GM20000 (cell line): ENCODE data around the gene RNASE11.

Source experiments
- DNase-seq: peaks from one replicate; pipeline ENCODE4 v3.0.0; 2012; ENCODE audit warnings: low spot score
- TF ChIP-seq, protein P1 (sequence below): IDR thresholded peaks from 2 replicates; pipeline ENCODE4 v1.5.1; 2012; ENCODE audit warnings: mild to moderate bottlenecking, control low read depth; ENCODE audit errors: extremely low read depth, missing control alignments

RNASE11 gene

DNA sequence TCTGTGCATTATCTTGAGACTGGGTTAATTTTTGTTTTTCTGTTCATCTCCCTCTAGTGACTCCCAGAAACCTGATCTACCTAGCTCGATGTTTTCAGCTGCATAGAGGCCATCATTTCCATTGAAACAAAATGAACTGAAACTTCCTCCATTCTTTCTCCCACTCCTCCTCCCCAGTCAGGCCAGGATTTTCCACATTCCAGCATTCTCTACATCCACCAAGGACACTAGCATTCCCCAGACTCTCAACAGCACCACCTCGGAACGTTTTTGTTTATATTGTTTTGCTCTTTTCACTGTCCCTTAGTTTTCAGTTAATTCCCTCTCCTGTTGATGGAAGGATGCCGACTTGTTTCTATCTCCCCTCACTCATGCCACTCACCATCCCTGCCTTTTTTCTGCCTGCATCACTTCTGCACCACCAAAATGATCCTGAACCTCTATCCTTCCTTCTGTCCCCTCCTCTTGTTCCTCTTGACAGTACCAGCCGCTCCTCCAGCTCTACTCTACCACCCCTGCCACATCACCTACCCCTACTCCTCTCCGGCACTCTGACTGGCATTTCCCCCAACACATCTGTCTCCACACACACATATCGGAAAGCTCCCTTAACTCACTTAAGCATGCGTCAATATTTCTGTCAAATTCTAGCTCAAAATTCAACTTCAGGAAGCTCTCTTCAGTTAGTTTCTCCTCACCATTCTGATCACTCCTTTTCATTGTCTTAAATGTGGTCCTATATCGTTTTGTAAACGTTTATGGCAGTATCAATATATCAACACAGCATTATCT, 40.5 kb upstream of the RNASE11 start:
- no peak for DNase-seq

GRCh38 chr14:20627346-20628027, 39.7 kb upstream of the RNASE11 start:
- TF ChIP-seq, protein P1, sequence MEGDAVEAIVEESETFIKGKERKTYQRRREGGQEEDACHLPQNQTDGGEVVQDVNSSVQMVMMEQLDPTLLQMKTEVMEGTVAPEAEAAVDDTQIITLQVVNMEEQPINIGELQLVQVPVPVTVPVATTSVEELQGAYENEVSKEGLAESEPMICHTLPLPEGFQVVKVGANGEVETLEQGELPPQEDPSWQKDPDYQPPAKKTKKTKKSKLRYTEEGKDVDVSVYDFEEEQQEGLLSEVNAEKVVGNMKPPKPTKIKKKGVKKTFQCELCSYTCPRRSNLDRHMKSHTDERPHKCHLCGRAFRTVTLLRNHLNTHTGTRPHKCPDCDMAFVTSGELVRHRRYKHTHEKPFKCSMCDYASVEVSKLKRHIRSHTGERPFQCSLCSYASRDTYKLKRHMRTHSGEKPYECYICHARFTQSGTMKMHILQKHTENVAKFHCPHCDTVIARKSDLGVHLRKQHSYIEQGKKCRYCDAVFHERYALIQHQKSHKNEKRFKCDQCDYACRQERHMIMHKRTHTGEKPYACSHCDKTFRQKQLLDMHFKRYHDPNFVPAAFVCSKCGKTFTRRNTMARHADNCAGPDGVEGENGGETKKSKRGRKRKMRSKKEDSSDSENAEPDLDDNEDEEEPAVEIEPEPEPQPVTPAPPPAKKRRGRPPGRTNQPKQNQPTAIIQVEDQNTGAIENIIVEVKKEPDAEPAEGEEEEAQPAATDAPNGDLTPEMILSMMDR, result no peak
- no peak for DNase-seq

More for the DNA sequence above, 40.5 kb upstream of the RNASE11 start:
- TF ChIP-seq, protein P1, result no peak

DNA sequence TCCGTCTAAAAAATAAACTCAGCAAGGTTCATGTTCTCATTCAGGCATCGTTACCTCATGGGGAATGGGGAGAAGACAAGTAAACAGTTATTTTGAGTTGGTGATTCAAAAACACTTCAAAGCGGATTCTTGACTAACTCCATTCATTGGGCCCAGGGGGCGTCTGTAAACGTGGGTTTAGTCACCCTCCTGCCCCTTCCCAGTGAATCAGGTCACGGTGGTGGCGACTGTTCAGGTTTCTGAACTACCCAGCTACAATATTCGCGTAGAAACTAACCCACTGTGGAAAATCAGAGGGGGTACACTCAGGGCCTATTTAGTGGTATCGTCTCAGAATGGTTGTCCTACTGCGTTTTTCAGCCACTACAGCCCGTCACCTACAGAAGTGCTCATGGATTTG, 38.5 kb upstream of the RNASE11 start:
- TF ChIP-seq, protein P1, result no peak
- no peak for DNase-seq

- DNase-seq, result peak; percentile 32
- TF ChIP-seq, protein P1, result no peak
These were observed 36.8 kb upstream of the RNASE11 start for GRCh38 chr14:20624495-20625070.

GRCh38 chr14:20623798-20624197, 36.0 kb upstream of the RNASE11 start:
- TF ChIP-seq, protein P1, result no peak
- no peak for DNase-seq

DNA sequence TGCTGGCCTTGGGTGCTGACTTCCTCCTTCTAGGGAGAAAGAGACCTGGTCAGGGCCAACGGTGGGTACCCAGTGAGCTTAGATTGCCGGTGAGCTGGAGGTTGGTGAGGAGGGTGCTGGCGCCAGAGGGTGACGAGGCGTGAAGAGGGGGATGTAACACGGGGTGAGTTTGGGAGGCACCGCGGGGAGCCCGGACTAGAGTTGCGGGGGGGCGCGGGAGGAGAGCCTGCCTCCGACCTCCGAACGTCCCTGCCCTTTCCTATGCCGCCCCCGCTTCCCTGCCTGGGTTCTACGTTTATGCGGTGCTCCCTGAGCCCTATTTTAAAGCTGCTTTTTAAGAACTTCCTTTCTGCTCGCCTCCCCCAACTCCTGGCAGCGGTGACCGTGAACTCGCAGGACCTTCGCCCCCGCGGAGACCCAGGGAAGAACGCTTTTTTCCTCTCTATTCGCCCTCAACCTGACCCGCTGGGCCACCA, 35.1 kb upstream of the RNASE11 start:
- DNase-seq, result no peak
- TF ChIP-seq, protein P1, result no peak
